Effector memory CD4-positive, alpha-beta T cell (primary cell): ENCODE data around the gene PSMC5.

Experiments
- DNase-seq, 3 donors: peaks; one replicate each; pipeline ENCODE4 v3.0.0-alpha.2; 2020
- H3K27ac ChIP-seq: 2 replicates; pipeline ENCODE4 v1.7.0; 2013; ENCODE audit warnings: mild to moderate bottlenecking, low read length, moderate library complexity; ENCODE audit not compliant: insufficient read depth, poor library complexity, severe bottlenecking
- H3K27me3 ChIP-seq: replicated peaks from 2 replicates; pipeline ENCODE4 v1.7.0; 2013; ENCODE audit warnings: mild to moderate bottlenecking, low read length; ENCODE audit not compliant: insufficient read depth, control insufficient read depth, poor library complexity, severe bottlenecking
- H3K36me3 ChIP-seq: 2 replicates; pipeline ENCODE4 v1.7.0; 2013; ENCODE audit warnings: mild to moderate bottlenecking, low read length, moderate library complexity; ENCODE audit not compliant: control insufficient read depth, insufficient read depth
- H3K4me1 ChIP-seq: 2 replicates; pipeline ENCODE4 v1.7.0; 2013; ENCODE audit warnings: low read length, mild to moderate bottlenecking; ENCODE audit not compliant: control insufficient read depth, insufficient read depth, poor library complexity, severe bottlenecking
- H3K4me3 ChIP-seq: 2 replicates; pipeline ENCODE4 v1.7.0; 2013; ENCODE audit warnings: low read length, low read depth, mild to moderate bottlenecking; ENCODE audit not compliant: insufficient read depth, poor library complexity, severe bottlenecking
- H3K9me3 ChIP-seq: 2 replicates; pipeline ENCODE4 v1.7.0; 2013; ENCODE audit warnings: mild to moderate bottlenecking, low read length, moderate library complexity; ENCODE audit not compliant: control insufficient read depth
- total RNA-seq, 3 donors: gene quantifications; one replicate each; lab custom pipeline; 2026; lab: John Stamatoyannopoulos, UW

Gene PSMC5
- 55.4 to 66.0 (median 57.4) reads per million in 3 donors for total RNA-seq

DNA sequence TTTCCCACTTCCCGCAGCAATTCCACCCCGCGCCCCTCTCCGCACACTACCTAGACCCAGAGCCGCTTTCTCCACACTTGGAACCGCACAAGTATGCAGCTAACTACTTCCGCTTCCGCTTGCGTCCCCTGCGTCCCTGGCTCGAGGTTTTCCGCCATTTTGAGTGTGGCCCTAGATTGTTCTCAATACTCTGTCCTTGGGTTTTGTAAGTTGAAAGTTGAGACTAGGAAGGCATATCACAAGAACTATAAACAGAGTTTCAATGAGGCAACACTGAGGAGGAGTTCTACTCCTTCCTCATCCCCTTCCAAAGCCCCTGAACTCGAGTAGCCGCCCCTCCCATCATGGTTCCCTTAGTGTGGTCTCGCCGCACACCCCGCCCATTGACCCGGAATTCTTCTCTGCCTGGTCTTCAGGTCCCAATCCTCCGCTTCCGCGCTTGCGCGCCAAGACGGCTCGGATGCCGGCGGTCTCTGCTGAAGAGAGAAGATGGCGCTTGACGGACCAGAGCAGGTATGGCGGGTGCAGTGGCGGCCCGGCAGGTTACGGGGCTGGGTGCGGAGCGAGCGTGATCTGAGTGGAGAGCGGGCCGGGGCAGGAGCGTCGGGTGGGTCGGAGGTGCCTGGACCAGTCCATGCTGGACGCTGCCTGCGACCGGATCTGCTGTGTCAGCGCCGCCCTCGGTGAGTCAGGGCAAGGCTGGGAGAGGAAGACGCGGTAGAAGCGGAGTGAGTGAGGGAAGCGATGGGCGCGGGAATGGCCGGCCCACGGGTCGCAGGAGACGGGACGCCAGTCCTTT is at the start of gene PSMC5, which contains the start of gene FTSJ3:
PSMC5 (plus strand) TSS at position 430 of the 799 bp plus-strand sequence; CDS start at position 490, 60 bp downstream.
FTSJ3 (minus strand) TSS at position 662 of the 799 bp plus-strand sequence. CDS start 761 bp downstream, outside the sequence.
- Histone ChIP-seq H3K36me3 (peaks cover 66% of the 10 kb centered on the region), H3K4me1 (peaks cover 37% of the 10 kb centered on the region), H3K27ac (peak within 1 kb of the TSS; percentile 96), H3K4me3 (peak within 1 kb of the TSS; percentile 89), H3K9me3 (no peaks in the 10 kb centered on the region), H3K27me3 (no peaks in the 10 kb centered on the region)
- peak; percentile 84 to 94 (median 91) for DNase-seq

DNA sequence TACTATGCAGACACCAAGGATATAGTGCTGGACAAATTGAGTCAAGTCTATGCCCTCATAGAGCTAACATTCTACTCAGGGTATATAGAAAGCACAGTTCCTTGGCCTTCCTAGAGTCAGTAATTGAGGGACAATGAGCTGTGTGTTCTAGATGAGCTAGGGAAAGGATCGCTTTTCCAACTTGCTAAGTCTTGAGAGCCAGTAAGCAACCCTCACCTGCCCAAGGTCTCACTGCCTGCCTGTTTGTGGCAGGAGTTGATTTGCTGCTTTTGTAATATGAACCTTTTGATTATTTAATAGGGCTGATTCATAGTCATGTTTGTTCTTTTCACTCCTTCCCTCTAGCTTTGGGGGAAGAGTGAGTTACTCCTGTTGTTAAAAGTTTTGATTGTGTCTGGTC is 46.7 kb upstream of the PSMC5 start:
- Histone ChIP-seq H3K4me1 (peaks cover 14% of the 10 kb centered on the region), H3K9me3 (no peaks in the 10 kb centered on the region), H3K4me3 (no peak overlapping the region), H3K36me3 (peaks cover 14% of the 10 kb centered on the region), H3K27me3 (no peaks in the 10 kb centered on the region), H3K27ac (no peak overlapping the region)
- DNase-seq: no peak

DNA sequence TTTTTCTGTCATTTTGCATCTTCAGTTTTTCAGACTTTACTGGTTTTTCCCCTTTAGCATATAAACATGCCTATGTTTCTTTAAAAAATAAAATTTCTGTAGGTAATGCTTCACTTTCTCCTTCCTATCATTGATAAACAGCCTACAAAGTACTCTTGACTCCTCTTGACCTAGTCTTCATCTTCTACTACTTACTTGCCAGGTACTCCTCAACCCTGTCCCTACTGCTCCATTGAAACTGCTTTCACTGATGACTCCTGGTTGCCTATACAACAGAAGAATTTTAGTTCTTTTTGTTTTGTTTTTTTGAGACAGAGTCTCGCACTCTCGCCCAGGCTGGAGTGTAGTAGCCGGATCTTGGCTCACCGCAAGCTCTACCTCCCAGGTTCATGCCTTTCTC is 46.3 kb upstream of the PSMC5 start:
- DNase-seq: no peak
- Histone ChIP-seq H3K27ac (no peak overlapping the region), H3K36me3 (peaks cover 14% of the 10 kb centered on the region), H3K4me1 (peaks cover 9% of the 10 kb centered on the region), H3K27me3 (no peaks in the 10 kb centered on the region), H3K4me3 (no peak overlapping the region), H3K9me3 (no peaks in the 10 kb centered on the region)

DNA sequence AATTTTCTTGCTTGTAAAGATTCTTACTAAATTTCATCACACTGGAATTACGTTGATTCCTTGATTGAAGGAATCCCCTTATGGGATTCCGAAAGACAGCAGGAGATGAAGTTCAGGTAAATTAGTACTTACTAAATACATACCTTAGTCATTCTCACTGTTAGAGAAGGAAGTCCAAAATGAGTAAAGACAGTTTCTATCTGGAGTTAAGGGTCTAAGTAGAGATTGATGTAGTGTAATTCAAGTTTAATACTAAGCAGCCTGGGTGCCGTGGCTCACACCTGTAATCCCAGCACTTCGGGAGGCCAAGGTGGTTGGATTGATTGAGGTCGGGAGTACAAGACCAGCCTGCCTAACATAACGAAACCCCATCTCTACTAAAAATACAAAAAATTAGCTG is 43.7 kb upstream of the PSMC5 start:
- Histone ChIP-seq H3K9me3 (no peaks in the 10 kb centered on the region), H3K27ac (no peak overlapping the region), H3K4me1 (no peaks in the 10 kb centered on the region), H3K4me3 (no peak overlapping the region), H3K27me3 (no peaks in the 10 kb centered on the region), H3K36me3 (peaks cover 22% of the 10 kb centered on the region)
- no peak for DNase-seq

DNA sequence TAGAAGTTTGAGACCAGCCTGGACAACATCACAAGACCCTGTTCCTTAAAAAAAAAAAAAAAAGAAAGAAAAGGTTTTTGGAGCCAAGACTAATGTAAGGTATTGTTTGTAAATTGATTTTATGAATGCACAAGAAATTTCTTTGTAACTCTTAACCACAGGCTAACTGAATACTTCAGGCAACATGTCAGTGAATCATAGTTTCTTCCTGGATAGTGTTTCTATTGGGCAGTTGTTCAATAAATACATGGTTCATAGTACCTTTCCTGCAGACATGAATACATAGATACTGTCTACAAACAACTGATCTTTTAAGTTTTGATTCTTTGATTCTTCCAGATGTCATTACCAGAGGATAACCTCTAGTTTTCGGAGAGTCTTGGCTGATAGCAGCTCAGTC is 41.7 kb upstream of the PSMC5 start:
- Histone ChIP-seq H3K9me3 (no peaks in the 10 kb centered on the region), H3K36me3 (peaks cover 32% of the 10 kb centered on the region), H3K27ac (no peak overlapping the region), H3K4me3 (no peak overlapping the region), H3K4me1 (no peaks in the 10 kb centered on the region), H3K27me3 (no peaks in the 10 kb centered on the region)
- no peak for DNase-seq

DNA sequence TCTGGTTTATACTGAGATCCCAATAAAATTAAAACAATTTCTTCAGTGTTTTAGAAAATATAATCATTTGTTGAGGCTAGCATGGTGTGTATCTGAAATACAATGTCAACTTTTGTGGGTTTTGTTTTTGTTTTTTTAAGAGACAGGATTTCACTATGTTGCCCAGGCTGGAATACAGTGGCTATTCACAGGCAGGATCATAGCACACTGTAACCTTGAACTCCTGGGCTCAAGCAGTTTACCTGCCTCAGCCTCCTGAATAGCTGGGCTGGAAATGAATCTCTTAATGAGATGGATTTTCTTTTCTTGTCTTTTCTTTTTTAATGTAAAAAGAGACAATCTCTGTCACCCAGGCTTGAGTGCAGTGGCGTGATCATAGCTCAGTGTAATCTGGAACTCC is 41.1 kb upstream of the PSMC5 start:
- Histone ChIP-seq H3K36me3 (peaks cover 35% of the 10 kb centered on the region), H3K27ac (no peak overlapping the region), H3K4me1 (no peaks in the 10 kb centered on the region)

DNA sequence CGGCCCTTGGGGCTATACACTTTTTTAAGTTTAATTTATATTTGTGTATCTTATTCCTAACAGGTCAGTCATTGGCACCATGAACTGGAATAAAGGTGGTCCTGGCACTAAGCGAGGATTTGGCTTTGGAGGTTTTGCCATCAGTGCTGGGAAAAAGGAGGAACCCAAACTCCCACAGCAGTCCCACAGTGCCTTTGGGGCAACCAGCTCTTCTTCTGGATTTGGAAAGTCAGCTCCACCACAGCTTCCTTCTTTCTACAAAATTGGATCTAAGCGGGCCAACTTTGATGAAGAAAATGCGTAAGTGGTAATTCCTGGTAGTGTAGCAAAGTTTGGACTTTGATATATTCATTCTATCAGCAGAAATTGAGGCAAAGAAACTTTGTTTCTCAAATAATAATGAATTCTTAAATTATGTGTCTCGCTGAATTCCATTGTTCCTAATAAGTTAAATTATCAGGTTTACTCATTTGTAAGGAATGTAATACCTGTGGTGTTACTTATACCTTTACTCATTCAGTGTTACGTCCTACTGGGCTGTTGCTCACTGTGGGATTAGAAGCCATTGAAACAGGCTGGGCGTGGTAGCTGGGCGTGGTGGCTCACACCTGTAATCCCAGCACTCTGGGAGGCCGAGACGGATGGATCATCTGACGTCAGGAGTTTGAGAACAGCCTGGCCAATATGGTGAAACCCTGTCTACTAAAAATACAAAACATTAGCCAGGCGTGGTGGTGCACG is 40.1 kb upstream of the PSMC5 start:
- no peak for DNase-seq
- H3K27me3 ChIP-seq: no peaks in the 10 kb centered on the region
- H3K9me3 ChIP-seq: no peaks in the 10 kb centered on the region
- no peak overlapping the region for H3K4me3 ChIP-seq
- no peak overlapping the region for H3K27ac ChIP-seq
- H3K36me3 ChIP-seq: peaks cover 43% of the 10 kb centered on the region
- no peaks in the 10 kb centered on the region for H3K4me1 ChIP-seq

More for the DNA sequence above, 41.1 kb upstream of the PSMC5 start:
- no peak overlapping the region for H3K4me3 ChIP-seq
- H3K9me3 ChIP-seq: no peaks in the 10 kb centered on the region
- no peak for DNase-seq
- no peaks in the 10 kb centered on the region for H3K27me3 ChIP-seq

DNA sequence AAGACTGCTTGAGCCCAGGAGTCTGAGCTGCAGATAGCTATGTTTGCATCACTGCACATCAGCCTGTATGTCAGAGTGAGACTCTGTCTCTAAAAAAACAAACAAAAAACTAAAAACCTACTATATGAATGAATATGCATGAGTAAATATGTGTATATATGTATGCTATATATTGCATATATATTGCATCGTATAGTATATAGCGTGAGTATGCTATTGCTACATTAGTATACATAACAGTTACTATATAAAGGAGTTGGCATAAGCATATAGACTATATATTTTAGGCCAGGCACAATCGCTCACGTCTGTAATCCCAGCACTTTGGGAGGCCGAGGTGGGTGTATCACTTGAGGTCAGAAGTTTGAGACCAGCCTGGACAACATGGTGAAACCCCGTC is 37.2 kb upstream of the PSMC5 start:
- H3K4me3 ChIP-seq: no peak overlapping the region
- no peaks in the 10 kb centered on the region for H3K27me3 ChIP-seq
- no peaks in the 10 kb centered on the region for H3K4me1 ChIP-seq
- H3K27ac ChIP-seq: no peak overlapping the region
- H3K36me3 ChIP-seq: peaks cover 69% of the 10 kb centered on the region
- DNase-seq: no peak
- H3K9me3 ChIP-seq: no peaks in the 10 kb centered on the region

DNA sequence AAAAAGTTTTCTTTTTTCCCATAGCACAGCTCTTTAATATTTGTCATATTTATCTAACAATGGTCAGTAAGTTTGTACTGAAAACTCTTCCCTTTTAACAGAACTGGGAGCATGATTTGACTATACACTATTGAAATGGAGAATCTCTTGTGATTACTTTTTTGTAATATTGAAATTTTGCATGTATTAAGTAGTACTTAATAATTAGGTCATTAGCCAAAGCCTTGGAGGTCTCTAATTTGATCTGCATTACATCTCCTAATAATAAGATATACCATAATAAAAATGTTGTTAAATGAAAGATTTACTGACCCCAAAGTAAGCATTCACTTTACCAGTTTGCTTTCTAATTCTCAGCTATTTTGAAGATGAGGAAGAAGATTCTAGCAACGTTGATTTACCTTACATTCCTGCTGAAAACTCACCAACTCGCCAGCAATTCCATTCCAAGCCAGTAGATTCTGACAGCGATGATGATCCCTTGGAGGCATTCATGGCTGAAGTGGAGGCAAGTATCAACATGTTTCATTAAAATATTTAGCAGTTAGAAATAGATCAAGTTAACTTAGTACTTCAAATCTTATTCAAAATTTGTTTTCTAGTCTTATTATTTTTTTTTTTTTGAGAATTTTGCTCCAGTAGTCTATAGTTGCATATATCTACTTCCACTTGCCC is 35.0 kb upstream of the PSMC5 start:
- Histone ChIP-seq H3K36me3 (peaks cover 83% of the 10 kb centered on the region), H3K27ac (no peak overlapping the region), H3K9me3 (no peaks in the 10 kb centered on the region), H3K27me3 (no peaks in the 10 kb centered on the region), H3K4me3 (no peak overlapping the region), H3K4me1 (no peaks in the 10 kb centered on the region)
- no peak for DNase-seq
